ENCODE measurements around the gene MEST.
"Not testable (repeated sequence)": the region's sequence is repeated elsewhere in the genome, so short reads cannot be mapped to it uniquely, and the experiment has no call there.

MEST gene

DNA sequence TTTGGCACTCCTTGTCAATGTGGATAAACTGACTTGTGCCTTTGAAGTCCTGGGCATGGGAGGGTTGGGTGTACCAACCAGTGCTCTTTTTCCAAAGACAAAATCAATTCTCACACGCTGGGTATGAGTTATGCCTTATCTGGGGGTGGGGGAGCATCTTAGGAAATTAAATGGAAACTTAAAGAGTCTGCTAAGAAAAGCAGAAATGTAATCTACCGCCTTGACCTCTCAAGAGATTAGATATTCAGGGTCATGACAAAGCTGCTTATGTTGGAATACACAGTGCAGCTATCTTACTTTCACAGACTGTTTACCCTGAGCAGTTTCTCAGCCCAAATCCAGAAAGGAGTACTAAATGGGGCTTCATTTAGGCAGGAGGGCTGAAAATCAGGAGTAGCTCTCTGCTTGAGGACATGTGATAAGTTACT, 2.6 kb downstream of the MEST start:
- H3K27ac ChIP-seq (ENCODE audit: low read depth, low read length), result no peak overlapping the region
- no peak overlapping the region for H3K9ac ChIP-seq (ENCODE audit: low read depth, low read length)
- H3K4me3 ChIP-seq (ENCODE audit: low read length), result peak overlapping the region; percentile 69; the same call in 1 of the 2 replicates
- peaks cover 10% of the 10 kb centered on the region for H3K4me1 ChIP-seq (ENCODE audit: insufficient read depth, low read length)
- 92% methylated on average over 2 of the region's 2 CpGs for WGBS
- peaks cover 42% of the 10 kb centered on the region for H3K36me3 ChIP-seq (ENCODE audit: insufficient read depth, low read length)
- H3K9me3 ChIP-seq (ENCODE audit: insufficient read depth, low read depth, low read length), result peaks cover 7% of the 10 kb centered on the region; the same call in 1 of the 2 replicates
- H3K27me3 ChIP-seq (ENCODE audit: insufficient read depth, low read length), result peaks cover 23% of the 10 kb centered on the region

DNA sequence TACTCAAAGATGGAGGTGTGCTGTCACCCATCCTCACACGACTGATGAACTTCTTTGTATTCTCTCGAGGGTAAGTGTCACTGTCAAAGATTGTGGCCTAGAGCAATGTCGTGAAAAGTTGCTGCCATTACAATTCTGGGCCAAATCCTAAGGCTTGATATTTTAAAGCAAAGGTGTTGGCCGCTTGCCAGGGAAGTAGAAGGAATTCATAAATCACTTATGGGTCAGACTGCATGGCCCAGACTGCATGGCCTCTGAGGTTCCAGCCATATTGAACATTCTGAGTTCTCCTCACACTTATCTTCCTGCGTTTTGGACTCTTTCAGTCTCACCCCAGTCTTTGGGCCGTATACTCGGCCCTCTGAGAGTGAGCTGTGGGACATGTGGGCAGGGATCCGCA, 8.6 kb downstream of the MEST start:
- peaks cover 100% of the 10 kb centered on the region for H3K36me3 ChIP-seq (ENCODE audit: insufficient read depth, low read length)
- no peaks in the 10 kb centered on the region for H3K27me3 ChIP-seq (ENCODE audit: insufficient read depth, low read length)
- 95% methylated on average over 8 of the region's 8 CpGs for WGBS
- H3K9me3 ChIP-seq (ENCODE audit: insufficient read depth, low read depth, low read length), result no peaks in the 10 kb centered on the region
- H3K27ac ChIP-seq (ENCODE audit: low read depth, low read length), result no peak overlapping the region
- H3K4me3 ChIP-seq (ENCODE audit: low read length), result no peak overlapping the region
- H3K9ac ChIP-seq (ENCODE audit: low read depth, low read length), result no peak overlapping the region
- no peaks in the 10 kb centered on the region for H3K4me1 ChIP-seq (ENCODE audit: insufficient read depth, low read length)

DNA sequence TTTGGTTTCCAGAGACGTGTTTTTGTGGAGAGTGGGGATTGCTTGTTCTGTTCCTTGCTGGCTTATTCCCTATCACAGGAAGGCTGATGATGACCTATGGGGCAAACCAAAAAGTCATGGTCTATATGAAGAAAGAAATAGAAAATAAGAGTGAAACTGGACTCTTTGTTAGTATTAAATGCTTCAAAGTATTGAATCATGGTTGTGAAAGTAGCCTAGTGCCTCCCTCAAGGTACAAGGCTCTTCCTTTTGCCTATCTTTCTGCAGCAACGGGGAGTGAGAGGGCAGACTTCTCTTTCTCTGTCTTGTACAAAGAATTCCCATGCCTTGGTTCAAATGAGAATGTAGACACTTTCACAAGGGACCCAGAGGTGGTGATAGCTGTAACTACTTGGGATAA, 9.0 kb downstream of the MEST start:
- Histone ChIP-seq H3K9ac (ENCODE audit: low read depth, low read length) (no peak overlapping the region), H3K36me3 (ENCODE audit: insufficient read depth, low read length) (peaks cover 100% of the 10 kb centered on the region), H3K4me1 (ENCODE audit: insufficient read depth, low read length) (no peaks in the 10 kb centered on the region), H3K27me3 (ENCODE audit: insufficient read depth, low read length) (no peaks in the 10 kb centered on the region), H3K9me3 (ENCODE audit: insufficient read depth, low read depth, low read length) (no peaks in the 10 kb centered on the region), H3K27ac (ENCODE audit: low read depth, low read length) (no peak overlapping the region), H3K4me3 (ENCODE audit: low read length) (no peak overlapping the region)
- WGBS, result 100% methylated on average over 1 of the region's 2 CpGs

DNA sequence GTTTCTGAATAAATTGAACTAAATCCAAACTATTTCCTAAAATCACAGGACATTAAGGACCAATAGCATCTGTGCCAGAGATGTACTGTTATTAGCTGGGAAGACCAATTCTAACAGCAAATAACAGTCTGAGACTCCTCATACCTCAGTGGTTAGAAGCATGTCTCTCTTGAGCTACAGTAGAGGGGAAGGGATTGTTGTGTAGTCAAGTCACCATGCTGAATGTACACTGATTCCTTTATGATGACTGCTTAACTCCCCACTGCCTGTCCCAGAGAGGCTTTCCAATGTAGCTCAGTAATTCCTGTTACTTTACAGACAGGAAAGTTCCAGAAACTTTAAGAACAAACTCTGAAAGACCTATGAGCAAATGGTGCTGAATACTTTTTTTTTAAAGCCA, 13.9 kb downstream of the MEST start:
- H3K4me1 ChIP-seq (ENCODE audit: insufficient read depth, low read length), result no peaks in the 10 kb centered on the region

DNA sequence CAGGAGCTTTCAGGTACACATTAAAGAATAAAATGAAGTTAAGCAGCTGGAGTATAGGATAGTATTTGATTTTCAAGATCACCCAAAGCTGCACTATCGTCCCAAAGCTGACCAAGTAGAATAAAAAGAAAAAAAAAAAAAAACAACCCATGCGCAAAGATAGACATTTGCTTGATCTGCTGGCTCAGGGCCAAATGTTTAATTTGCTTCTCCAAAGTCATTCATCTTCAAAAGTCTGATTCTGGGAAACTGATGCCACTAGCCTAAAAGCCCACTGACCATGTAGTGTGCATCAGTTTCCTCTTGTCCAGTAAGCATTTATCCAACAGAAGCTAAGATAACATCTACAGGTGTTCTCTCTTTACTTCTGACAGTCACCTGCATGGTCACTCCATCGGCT, 14.5 kb downstream of the MEST start:
- Histone ChIP-seq H3K9ac (ENCODE audit: low read depth, low read length) (no peak overlapping the region), H3K27me3 (ENCODE audit: insufficient read depth, low read length) (no peaks in the 10 kb centered on the region), H3K27ac (ENCODE audit: low read depth, low read length) (no peak overlapping the region), H3K4me1 (ENCODE audit: insufficient read depth, low read length) (no peaks in the 10 kb centered on the region), H3K36me3 (ENCODE audit: insufficient read depth, low read length) (peaks cover 98% of the 10 kb centered on the region), H3K9me3 (ENCODE audit: insufficient read depth, low read depth, low read length) (no peaks in the 10 kb centered on the region), H3K4me3 (ENCODE audit: low read length) (no peak overlapping the region)
- 98% methylated on average over 3 of the region's 3 CpGs for WGBS

More for the DNA sequence above, 13.9 kb downstream of the MEST start:
- no peak overlapping the region for H3K9ac ChIP-seq (ENCODE audit: low read depth, low read length)
- no peak overlapping the region for H3K4me3 ChIP-seq (ENCODE audit: low read length)
- no peaks in the 10 kb centered on the region for H3K27me3 ChIP-seq (ENCODE audit: insufficient read depth, low read length)
- no peak overlapping the region for H3K27ac ChIP-seq (ENCODE audit: low read depth, low read length)
- no peaks in the 10 kb centered on the region for H3K9me3 ChIP-seq (ENCODE audit: insufficient read depth, low read depth, low read length)
- H3K36me3 ChIP-seq (ENCODE audit: insufficient read depth, low read length), result peaks cover 98% of the 10 kb centered on the region

DNA sequence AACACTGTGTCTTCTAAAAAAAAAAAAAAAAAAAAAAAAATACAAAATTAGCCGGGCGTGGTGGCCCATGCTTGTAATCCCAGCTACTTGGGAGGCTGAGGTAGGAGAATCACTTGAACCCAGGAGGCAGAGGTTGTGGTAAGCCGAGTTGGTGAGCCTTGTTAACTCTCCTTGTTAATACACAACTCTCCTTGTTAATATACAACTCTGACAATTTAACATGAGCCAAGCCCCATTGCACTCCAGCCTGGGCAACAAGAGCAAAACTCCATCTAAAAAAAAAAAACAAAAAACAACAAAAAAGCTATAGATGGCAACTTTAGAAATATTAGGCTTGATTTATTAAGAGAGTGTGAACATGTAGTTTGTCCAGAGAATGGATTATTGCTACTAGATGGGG, 20.2 kb downstream of the MEST start:
- H3K27ac ChIP-seq (ENCODE audit: low read depth, low read length); H3K9me3 ChIP-seq (ENCODE audit: insufficient read depth, low read depth, low read length); H3K27me3 ChIP-seq (ENCODE audit: insufficient read depth, low read length); H3K4me3 ChIP-seq (ENCODE audit: low read length); H3K9ac ChIP-seq (ENCODE audit: low read depth, low read length); H3K4me1 ChIP-seq (ENCODE audit: insufficient read depth, low read length): not testable (repeated sequence)
- 91% methylated on average over 3 of the region's 3 CpGs for WGBS
- peaks cover 59% of the 10 kb centered on the region for H3K36me3 ChIP-seq (ENCODE audit: insufficient read depth, low read length)

DNA sequence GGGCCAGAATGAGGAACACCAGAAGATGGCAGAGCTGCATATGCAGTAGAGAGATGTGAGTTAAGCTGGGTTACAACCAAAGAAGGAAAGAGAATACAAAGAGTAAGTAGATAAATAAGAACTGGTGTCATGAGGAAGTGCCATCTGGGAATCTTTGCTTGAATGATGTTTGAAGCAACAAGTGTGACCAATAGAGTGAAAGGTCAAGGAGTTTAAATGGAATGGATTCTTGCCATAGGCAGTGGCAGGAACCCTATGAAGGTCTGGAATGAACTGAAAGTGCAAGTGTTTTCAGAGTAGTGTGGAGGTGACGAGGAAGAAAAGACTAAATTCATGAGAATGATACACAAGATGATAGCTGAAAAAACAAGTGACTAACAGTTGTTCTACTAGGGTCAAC, 21.6 kb downstream of the MEST start:
- Histone ChIP-seq H3K9me3 (ENCODE audit: insufficient read depth, low read depth, low read length) (no peaks in the 10 kb centered on the region), H3K27me3 (ENCODE audit: insufficient read depth, low read length) (no peaks in the 10 kb centered on the region), H3K36me3 (ENCODE audit: insufficient read depth, low read length) (peaks cover 45% of the 10 kb centered on the region), H3K9ac (ENCODE audit: low read depth, low read length) (no peak overlapping the region), H3K27ac (ENCODE audit: low read depth, low read length) (no peak overlapping the region), H3K4me1 (ENCODE audit: insufficient read depth, low read length) (no peaks in the 10 kb centered on the region; the same call in 1 of the 2 replicates), H3K4me3 (ENCODE audit: low read length) (no peak overlapping the region)
- WGBS, result 90% methylated on average over 1 of the region's 1 CpG

DNA sequence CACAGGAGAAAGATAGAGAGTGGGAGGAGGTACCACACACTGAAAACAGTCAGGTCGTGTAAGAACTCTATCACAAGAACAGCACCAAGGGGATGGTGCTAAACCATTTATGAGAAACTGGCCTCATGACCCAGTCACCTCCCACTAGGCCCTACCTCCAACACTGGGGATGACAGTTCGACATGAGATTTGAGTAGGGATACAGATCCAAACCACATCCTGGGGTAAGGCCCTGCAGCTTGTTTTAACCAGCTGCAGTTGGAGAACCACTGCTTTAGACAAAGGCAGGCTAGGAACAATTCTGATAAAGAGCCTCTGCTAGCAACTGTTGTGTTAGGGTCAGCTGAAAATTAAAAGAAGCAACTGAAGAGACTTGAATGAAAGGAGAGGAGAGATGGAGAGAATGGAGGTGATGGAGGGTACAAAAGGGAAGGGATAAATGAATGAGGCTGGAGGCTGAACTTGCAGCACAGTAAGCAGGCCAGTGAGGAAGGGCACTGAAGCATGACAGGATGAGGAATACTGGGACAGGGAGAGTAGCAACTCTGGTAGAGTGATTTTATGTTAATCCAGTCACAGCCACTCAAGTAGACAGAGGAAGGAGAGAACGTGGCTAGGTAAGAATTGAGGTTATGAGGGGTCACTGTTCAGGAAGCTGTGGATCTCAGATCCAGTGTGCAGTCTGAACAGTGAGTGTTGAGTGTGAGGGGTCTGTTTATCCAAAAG, 23.6 kb downstream of the MEST start:
- no peak overlapping the region for H3K4me3 ChIP-seq (ENCODE audit: low read length)
- H3K9ac ChIP-seq (ENCODE audit: low read depth, low read length), result no peak overlapping the region
- peaks cover 27% of the 10 kb centered on the region for H3K36me3 ChIP-seq (ENCODE audit: insufficient read depth, low read length)
- WGBS, result 93% methylated on average over 3 of the region's 3 CpGs
- no peaks in the 10 kb centered on the region for H3K27me3 ChIP-seq (ENCODE audit: insufficient read depth, low read length)
- H3K27ac ChIP-seq (ENCODE audit: low read depth, low read length), result no peak overlapping the region
- H3K9me3 ChIP-seq (ENCODE audit: insufficient read depth, low read depth, low read length), result no peaks in the 10 kb centered on the region
- H3K4me1 ChIP-seq (ENCODE audit: insufficient read depth, low read length), result no peaks in the 10 kb centered on the region; the same call in 1 of the 2 replicates

DNA sequence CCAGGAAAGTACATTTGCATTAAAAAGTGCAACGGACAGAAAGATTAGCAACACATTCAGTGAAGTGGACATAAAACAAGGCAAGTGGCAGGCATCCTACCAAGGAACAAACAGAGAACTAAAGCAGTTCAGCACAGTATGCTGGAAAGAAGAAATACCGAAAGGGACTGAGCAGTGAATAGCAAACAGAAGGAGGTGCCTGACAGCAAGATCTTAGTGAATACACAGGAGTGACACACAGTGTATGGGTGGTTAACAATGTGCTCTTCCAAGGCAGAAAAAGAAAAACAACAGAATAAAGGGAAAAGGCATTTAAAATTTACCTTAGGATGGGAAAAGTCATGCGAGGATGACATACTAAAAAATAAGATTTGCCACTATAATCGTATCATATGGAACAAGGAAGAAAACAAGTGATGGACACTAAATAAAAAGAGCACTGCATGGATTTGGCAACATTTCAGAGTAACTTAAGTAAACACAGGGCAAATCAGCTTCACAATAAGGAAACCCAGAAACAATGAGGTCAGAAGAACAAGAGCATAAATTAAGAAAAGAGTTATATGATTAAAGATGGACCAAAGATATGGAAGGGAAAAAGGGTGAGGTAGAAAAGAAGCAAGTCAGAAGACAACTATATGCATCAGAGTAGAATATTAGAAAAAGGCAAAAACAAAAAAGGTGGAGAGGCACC, 29.5 kb downstream of the MEST start:
- Histone ChIP-seq H3K27me3 (ENCODE audit: insufficient read depth, low read length) (no peaks in the 10 kb centered on the region), H3K9me3 (ENCODE audit: insufficient read depth, low read depth, low read length) (no peaks in the 10 kb centered on the region), H3K4me3 (ENCODE audit: low read length) (no peak overlapping the region), H3K9ac (ENCODE audit: low read depth, low read length) (no peak overlapping the region), H3K4me1 (ENCODE audit: insufficient read depth, low read length) (no peaks in the 10 kb centered on the region; the same call in 1 of the 2 replicates), H3K36me3 (ENCODE audit: insufficient read depth, low read length) (peaks cover 25% of the 10 kb centered on the region), H3K27ac (ENCODE audit: low read depth, low read length) (no peak overlapping the region)
- 96% methylated on average over 4 of the region's 4 CpGs for WGBS

DNA sequence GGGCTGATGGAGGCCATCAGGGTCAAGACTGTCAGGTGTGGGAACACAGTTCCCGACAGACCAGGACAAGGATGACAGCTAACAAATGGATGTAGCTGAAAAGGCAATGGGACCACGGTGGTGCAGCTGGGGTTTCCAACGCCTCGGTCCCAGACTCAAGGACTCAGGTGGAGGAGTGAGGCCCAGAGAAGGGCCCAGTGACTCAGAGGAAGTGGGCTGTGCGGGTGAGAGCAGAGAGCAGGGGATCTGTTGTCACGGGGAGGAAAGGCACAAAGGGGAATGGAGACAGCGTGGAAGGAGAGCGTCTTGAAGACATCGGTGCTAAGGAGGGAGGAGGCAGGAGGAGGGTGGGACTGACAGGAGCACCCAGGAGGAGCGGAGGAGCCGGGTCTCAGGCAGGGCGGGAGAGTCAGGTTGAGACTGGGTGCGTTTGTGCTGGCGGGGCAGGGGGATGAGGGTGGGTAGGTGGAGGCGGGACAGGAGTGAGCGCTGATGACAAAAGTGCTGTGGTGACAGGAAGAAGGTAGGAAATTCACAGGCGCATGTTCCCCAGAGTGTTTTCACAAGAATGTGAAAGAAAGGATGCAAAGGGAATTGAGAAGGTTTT, 31.7 kb downstream of the MEST start:
- H3K36me3 ChIP-seq (ENCODE audit: insufficient read depth, low read length), result peaks cover 25% of the 10 kb centered on the region
- not testable (repeated sequence) for H3K9me3 ChIP-seq (ENCODE audit: insufficient read depth, low read depth, low read length); H3K27ac ChIP-seq (ENCODE audit: low read depth, low read length); H3K4me3 ChIP-seq (ENCODE audit: low read length); H3K4me1 ChIP-seq (ENCODE audit: insufficient read depth, low read length); H3K27me3 ChIP-seq (ENCODE audit: insufficient read depth, low read length); H3K9ac ChIP-seq (ENCODE audit: low read depth, low read length)
- 89% methylated on average over 15 of the region's 17 CpGs for WGBS

DNA sequence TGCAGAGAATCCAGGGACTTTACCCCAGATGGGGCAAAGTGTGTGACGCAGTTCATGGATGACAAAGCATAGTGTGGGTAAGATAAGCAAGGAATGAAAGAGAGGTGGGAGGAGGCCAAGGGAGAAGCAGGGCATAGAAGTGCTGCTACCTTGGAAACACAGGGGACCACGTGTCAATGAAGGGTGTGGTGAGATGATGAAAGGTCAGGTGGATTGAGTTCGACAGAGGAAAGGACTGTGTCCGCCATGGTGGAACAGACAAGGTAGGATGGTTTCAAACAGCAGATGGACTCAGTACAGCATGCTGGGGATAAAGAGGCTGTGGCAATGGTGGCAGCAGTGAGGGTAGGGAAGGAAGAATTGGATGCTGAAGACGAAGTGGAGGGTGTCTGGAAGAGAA, 32.7 kb downstream of the MEST start:
- H3K9ac ChIP-seq (ENCODE audit: low read depth, low read length), result no peak overlapping the region
- 92% methylated on average over 5 of the region's 5 CpGs for WGBS
- H3K27ac ChIP-seq (ENCODE audit: low read depth, low read length), result no peak overlapping the region

More for the DNA sequence above, 32.7 kb downstream of the MEST start:
- H3K4me1 ChIP-seq (ENCODE audit: insufficient read depth, low read length), result no peaks in the 10 kb centered on the region
- H3K9me3 ChIP-seq (ENCODE audit: insufficient read depth, low read depth, low read length), result no peaks in the 10 kb centered on the region
- no peaks in the 10 kb centered on the region for H3K27me3 ChIP-seq (ENCODE audit: insufficient read depth, low read length)
- H3K36me3 ChIP-seq (ENCODE audit: insufficient read depth, low read length), result peaks cover 25% of the 10 kb centered on the region
- H3K4me3 ChIP-seq (ENCODE audit: low read length), result no peak overlapping the region
